GM06990 (cell line): ENCODE data around the gene ERLIN1.

Experiments
- DNase-seq: peaks from one replicate; pipeline ENCODE4 v3.0.0-alpha.2; 2011; ENCODE audit not compliant: insufficient read length; ENCODE audit errors: extremely low read depth
- H3K27me3 ChIP-seq: replicated peaks from 2 replicates; pipeline ENCODE4 v1.6.0; 2011; ENCODE audit warnings: low read length; ENCODE audit not compliant: control insufficient read depth, insufficient read depth
- H3K36me3 ChIP-seq: 2 replicates; pipeline ENCODE4 v1.5.1; 2011; ENCODE audit warnings: low read length; ENCODE audit not compliant: control insufficient read depth, insufficient read depth
- H3K4me3 ChIP-seq: replicated peaks from 2 replicates; pipeline ENCODE4 v1.5.1; 2011; ENCODE audit warnings: low read depth, mild to moderate bottlenecking, control low read depth, low read length
- TF ChIP-seq, protein P1 (sequence below): IDR thresholded peaks from 2 replicates; pipeline ENCODE4 v1.5.1; 2011; ENCODE audit warnings: low read length, control low read depth, mild to moderate bottlenecking, inconsistent platforms; ENCODE audit not compliant: insufficient read depth, poor library complexity, severe bottlenecking

ERLIN1 gene

GRCh38 chr10:100109670-100110069 lies 76.2 kb downstream of the ERLIN1 start:
- TF ChIP-seq, protein P1, sequence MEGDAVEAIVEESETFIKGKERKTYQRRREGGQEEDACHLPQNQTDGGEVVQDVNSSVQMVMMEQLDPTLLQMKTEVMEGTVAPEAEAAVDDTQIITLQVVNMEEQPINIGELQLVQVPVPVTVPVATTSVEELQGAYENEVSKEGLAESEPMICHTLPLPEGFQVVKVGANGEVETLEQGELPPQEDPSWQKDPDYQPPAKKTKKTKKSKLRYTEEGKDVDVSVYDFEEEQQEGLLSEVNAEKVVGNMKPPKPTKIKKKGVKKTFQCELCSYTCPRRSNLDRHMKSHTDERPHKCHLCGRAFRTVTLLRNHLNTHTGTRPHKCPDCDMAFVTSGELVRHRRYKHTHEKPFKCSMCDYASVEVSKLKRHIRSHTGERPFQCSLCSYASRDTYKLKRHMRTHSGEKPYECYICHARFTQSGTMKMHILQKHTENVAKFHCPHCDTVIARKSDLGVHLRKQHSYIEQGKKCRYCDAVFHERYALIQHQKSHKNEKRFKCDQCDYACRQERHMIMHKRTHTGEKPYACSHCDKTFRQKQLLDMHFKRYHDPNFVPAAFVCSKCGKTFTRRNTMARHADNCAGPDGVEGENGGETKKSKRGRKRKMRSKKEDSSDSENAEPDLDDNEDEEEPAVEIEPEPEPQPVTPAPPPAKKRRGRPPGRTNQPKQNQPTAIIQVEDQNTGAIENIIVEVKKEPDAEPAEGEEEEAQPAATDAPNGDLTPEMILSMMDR, result no peak
- Histone ChIP-seq H3K27me3 (no peaks in the 10 kb centered on the region), H3K36me3 (no peaks in the 10 kb centered on the region), H3K4me3 (no peak overlapping the region)
- DNase-seq, result no peak

GRCh38 chr10:100106865-100107264 lies 79.0 kb downstream of the ERLIN1 start:
- H3K27me3 ChIP-seq, result no peaks in the 10 kb centered on the region
- H3K36me3 ChIP-seq, result no peaks in the 10 kb centered on the region
- TF ChIP-seq, protein P1, result no peak
- no peak overlapping the region for H3K4me3 ChIP-seq
- no peak for DNase-seq

DNA sequence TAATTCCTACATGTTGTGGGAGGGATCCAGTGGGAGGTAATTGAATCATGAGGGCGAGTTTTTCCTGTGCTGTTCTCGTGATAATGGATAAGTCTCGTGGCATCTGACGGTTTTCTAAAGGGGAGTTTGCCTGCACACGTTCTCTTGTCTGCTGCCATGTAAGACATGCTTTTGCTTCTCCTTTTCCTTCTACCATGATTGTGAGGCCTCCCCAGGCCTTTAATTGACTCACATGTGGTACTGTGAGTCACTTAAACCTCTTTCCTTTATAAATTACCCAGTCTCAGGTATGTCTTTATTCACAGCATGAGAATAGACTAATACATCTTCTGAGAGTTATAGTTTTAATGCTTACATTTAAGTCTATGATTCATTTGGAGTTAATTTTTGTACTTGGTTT lies 81.5 kb downstream of the ERLIN1 start:
- Histone ChIP-seq H3K36me3 (no peaks in the 10 kb centered on the region), H3K4me3 (no peak overlapping the region), H3K27me3 (no peaks in the 10 kb centered on the region; the same call in 1 of the 2 replicates)
- DNase-seq, result no peak
- TF ChIP-seq, protein P1, result no peak

GRCh38 chr10:100103581-100103980 lies 82.2 kb downstream of the ERLIN1 start:
- TF ChIP-seq, protein P1, result no peak
- Histone ChIP-seq H3K36me3 (no peaks in the 10 kb centered on the region), H3K4me3 (no peak overlapping the region), H3K27me3 (no peaks in the 10 kb centered on the region; the same call in 1 of the 2 replicates)
- DNase-seq, result no peak

GRCh38 chr10:100101192-100102076 lies 84.4 kb downstream of the ERLIN1 start:
- no peak overlapping the region for H3K4me3 ChIP-seq
- TF ChIP-seq, protein P1, result no peak
- no peaks in the 10 kb centered on the region for H3K36me3 ChIP-seq
- H3K27me3 ChIP-seq, result no peaks in the 10 kb centered on the region; the same call in 1 of the 2 replicates
- DNase-seq, result no peak
